HG03135 (cell line): Measurements from ENCODE around the gene ADAMTS15.

Experiments used
- ATAC-seq: cut with Tn5 transposase; IDR thresholded peaks from one replicate; pipeline ENCODE4 v1.9.1; 2021; ENCODE audit warnings: mild to moderate bottlenecking, moderate library complexity; ENCODE audit not compliant: unreplicated experiment

Gene ADAMTS15

DNA sequence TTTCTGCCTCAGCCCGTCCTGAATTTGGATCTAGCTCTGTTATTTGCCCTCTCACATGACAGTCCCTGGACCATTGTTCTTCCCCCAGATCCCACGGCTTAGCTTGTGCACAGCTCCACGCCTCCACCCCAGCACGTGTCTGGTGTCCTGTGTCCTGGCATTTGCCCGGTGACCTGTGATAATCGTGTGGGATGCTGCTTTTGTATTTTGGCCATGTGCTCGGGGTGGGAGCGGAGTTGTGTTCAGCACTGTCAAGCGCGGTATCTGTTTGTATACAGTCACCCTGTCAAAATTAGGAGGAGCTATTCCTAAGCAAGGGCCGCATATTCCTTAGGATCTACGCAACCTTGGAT, 31.9 kb upstream of the ADAMTS15 start:
- no peak for ATAC-seq

DNA sequence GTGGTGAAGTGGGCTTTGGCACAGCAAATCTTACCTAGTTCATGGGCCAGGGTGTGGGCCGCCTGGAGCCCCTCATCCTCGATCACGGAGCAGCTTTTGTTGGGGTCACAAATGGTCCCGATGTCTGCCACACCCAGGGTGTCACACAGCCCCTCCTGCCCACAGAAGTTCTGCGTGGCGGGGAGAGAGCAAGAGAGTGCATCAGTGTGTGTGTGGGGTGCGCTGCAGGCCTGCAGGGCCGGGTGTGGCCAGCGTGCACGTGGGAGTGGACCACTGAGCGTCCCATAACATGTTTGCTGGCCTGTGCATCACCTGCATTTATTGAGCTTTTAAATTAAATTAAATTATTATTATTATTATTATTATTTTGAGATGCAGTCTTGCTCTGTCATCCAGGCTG, 31.5 kb upstream of the ADAMTS15 start:
- no peak for ATAC-seq

DNA sequence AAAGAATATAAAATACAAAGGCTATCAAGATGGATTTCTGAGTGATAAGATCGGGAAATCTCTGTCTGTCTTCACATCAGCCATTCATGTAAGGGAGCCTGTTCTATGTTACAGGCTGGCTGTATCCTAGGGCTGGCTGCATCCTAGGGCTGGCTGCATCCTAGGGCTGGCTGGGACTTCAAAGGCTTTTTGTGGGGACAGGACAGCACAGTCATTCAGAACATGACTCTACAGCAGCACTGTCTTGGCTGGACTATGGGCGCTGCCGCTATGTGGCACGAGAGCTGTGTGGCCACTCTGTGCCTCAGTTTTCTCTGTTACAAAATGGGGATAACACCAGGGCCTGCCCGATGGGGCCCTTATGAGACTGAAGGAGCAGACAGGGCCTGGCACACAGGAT, 30.2 kb upstream of the ADAMTS15 start:
- no peak for ATAC-seq

DNA sequence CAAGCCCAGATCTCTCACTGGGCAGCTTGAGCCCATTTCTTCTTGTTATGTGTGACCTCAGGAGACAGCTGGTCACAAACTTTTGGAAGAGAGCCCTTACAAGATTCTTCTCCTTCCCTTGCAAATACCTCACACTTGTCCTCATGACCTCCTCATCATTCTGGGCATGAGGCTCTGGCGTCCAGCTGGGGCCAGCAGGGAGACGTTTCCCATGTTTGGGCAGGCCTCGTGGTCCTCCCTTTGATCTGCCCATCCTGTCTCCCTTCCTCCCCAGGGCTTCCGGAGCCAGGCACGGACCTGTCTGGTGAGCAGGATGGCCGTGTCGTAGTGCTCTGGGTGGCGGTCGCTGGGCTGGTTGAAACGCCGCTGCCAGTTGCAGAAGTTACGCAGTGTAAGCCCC, 29.7 kb upstream of the ADAMTS15 start:
- ATAC-seq = no peak

DNA sequence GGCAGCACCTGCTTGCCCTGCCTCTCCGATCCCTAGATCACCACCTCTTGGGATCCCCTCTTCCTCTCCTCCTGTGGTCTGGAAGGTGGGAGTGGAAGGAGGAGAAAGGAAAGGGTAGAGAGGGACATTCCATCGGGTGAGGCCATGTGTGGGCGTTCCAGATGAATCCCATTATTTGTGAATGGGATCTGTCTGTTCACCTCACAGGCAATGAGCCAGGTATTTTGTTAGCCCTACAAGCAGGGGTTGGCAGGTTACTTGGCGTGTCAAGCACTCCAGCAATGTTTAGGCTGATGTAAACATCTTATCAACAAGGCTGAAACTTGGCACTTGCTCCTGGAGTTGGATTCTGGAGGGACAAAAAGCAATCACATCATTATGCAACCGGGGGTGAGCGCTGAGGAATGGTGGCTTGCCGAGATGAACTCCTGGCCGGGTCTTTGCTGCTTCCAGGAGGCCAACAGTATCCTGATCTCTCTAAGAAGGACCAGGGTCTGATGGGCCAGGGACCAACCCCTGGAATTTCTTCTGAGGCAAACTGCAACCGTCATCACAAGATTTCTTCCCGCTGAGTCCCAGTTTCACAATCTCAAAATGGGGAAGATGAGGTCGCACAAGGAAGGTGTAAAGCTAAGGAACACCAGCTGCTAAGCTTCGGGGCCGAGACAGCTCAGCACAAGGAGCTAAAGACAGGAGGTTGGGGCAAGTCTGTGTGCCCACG, 27.8 kb upstream of the ADAMTS15 start:
- no peak for ATAC-seq

DNA sequence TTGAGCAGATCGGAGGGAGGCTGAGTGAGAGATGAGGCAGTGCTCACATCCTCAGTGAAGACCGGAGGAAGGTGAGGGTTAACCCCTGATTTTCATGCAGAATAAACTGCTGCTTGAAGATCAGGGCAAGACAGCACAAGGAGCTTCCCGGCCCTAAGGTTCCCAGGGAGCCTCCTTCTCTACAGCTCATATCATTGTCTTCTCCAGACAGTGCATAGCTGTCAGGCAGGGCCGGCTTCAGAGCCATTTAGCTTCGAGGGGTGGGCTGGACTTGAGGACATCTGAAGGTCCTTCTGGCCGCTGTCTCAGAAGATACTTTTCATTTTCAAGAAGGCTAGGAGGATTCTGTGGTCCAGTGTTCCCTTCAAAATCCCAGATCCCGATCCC, 27.3 kb upstream of the ADAMTS15 start:
- ATAC-seq = no peak

DNA sequence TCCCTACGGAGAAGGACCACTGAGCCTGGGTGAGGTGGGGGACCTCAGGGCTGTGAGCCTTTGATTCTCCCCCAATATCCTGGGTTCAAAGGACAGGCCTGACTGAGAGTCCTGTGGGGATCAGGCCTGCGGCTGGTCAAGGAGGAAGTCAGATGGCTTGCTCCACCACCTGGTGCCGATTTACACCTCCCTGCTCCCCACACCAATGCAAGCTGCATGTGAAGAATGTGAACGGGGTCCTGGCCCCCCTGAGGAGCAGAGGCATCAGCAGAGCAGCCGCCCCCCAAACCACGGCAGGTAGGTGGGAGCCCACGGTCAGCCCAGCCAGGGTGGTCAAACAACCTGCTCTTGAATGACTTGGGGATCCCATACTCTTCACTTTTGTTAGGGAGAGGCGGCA, 26.7 kb upstream of the ADAMTS15 start:
- no peak for ATAC-seq

DNA sequence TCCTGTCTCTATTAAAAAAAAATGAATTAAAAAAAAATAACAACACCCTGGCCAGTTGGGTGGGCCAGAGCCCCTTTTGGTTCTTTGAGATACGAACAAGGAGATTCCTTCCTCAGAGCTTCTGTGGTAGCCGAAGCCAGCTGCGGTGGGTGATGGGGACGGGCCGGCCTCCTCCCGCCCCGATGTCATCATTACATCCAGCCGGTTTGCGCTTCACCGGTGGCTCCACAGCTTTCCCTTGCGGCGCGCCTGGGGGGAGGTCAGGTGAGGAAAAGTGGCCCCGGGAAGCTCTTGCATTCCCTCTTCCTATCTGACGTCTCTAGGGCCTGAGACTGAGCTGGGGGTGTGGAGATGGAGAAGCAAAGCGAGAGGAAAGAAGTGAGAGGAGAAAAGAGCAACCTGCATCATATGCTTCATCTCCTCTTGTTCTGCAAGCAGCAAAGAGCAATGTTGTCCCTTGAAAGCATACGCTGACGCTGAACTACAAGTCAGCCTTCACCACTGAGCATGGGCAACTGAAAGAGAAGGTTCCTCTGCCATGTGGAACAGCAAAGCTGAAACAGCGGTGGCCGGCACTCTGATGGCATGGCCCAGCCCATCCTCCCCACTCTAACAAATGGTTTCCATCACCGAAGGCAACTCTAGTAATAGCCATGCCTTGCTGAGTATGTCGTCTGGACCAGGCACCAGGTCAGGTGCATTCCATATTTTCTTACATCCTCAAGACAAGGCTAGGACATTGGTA, 26.0 kb upstream of the ADAMTS15 start:
- ATAC-seq = no peak

DNA sequence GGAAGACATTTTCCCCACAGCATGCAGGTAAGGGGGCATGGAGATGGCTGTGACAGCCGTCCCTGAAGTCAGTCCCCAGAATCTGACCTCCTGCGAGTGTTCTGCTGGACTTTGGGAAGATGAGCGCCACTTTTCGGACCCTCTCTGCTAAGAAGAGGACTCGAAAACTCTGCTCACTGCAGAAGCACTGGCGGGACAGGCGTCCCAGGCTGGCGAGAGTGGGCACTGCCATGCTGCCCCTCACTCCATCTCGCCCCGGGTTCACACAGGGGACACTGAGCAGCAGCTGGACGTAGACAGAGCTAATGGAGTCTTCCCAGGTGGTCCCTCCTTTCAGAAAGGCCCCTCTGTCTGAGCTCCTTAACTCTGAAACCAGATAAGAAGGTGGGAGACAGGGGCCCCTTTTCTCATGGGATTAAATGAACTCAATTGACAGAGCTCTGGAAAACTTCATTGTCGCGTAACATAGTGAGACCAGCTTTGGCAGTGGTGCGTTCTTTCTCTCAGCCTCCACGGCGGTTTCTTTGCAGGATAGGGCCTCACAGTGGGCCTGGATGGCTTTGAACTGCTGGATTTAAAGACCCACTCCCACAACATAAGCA, 24.8 kb upstream of the ADAMTS15 start:
- ATAC-seq = no peak

DNA sequence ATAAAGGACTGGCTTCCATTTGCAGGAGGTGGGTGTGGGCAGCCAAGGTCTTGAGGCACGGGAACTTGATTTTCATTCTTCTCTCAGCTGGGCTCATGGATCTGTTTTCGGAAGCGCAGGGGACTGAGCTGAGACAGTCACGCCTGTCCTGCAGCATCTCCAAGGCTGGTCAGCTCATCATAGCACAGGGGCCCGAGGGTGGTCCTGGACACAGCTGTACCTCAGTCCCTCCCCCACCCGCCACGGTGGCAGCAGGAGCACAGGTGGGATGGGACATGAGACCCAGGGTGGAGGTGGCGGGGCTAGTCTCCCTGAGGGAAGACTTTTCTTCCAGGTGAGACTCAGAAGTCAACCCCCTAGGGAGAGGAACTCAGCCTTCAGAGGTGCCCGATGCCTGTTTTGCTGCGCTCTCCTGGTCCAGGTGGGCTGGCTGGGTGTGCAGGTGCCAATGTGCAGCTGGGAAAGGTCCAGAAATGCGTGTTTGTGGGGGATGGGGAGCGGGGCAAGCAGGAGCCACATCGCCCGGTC, 23.8 kb upstream of the ADAMTS15 start:
- no peak for ATAC-seq

DNA sequence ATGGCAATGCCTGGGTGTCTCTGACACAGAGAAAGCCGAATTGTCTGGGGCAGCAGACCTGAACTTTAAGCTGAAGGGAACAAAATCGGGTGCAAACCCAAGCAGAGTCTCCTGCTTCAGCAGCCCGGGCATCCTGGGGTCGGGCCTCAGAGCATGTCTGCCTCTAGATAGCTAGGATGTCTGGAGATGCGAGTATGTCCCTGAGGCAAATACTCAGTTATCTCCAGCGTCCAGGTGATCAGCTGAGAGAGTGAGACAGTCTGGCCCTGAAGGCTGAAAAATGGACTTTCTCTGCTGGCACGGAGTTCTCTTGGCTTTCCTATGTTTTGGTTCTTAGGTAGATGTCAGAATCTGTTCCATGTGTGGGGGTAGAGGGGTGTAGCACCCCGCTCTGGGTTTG, 23.3 kb upstream of the ADAMTS15 start:
- no peak for ATAC-seq

DNA sequence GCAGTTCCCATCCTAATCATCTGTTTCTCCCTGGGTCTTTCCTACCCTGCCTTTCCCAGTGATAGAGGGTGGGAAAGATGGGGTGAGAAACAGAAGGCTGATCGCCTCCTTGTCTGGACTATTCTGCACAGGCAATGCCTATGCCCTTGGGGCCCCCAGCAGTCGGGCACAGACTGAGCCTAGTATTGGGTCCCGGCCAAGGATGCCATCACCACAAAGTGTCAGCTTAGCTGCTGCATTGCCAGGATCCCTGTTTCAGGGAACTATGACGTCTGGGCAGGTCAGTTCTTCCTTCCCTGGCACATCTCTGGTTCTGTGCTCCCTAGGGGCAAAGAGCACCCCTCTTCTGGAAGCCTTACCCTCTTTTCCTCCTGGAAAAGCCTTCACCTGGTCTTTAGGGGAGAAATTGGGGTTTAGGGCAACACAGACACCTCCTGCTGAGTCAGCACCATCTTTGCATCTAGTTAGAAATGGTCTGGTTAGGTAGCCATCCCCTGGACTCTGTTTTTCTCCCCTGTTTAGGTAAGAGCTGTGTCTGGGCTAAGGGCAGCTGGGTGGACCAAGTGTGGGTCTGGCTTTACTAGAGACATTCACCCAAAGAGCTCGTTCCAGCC, 22.1 kb upstream of the ADAMTS15 start:
- ATAC-seq = no peak

DNA sequence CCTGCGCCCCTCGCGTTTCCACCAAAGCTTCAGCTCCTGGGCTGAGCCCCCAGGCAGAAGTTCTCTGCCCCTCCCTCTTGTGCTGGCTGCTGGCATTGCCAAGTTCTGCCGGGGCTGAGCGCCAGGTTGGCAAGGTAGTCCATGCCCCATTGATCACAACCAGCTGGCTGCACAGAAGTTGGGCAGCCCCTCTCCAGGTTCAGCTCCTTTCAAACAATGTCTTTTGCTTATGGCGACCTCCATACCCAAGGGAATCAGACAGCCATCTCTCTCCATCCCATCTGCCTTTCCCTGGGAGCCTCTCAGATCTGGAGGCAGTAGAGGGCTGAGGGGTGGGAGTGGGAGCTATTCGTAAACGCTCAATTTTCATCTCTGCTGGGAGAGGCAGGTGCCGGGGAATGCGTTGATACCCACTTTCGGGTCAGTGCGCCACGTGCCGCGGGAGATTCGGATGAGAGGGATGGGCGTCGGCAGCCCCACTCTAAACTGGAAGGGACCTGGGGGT, 21.6 kb upstream of the ADAMTS15 start:
- ATAC-seq = no peak

DNA sequence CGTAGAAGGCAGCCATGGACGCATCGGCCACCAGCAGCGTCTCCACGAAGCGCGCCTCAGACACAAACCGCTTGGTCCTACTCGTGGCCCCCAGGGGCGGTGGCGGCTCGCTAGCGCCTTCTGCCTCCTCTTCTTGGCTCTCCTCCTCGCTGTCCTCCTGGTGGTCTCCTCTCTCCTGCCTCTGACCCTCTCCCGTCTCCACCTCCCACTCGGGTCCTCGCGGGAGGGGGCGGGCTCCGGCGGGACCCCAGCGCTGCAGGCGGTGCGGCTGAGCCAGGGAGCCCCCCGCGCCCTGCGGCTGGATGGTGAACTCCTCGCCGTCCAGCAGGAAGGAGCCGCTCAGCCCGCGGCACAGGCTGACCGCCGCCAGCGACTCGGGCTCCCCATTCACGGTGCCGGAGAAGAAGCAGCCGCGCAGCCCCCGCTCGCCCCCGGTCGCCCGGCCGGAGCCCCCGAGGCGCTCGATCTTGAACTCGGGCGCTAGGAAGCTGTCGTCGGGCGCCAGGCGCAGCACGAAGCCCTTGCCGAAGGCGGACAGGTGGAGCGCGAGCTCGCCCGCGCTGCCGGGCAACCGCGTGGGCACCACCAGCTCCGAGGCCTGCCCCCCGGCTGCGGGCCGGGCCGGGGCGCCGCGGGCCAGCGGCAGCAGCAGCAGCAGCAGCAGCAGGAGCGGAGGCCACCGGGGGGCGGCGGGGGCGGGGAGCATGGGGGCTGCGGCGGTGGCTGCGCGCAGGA, 20.7 kb upstream of the ADAMTS15 start:
- no peak for ATAC-seq

DNA sequence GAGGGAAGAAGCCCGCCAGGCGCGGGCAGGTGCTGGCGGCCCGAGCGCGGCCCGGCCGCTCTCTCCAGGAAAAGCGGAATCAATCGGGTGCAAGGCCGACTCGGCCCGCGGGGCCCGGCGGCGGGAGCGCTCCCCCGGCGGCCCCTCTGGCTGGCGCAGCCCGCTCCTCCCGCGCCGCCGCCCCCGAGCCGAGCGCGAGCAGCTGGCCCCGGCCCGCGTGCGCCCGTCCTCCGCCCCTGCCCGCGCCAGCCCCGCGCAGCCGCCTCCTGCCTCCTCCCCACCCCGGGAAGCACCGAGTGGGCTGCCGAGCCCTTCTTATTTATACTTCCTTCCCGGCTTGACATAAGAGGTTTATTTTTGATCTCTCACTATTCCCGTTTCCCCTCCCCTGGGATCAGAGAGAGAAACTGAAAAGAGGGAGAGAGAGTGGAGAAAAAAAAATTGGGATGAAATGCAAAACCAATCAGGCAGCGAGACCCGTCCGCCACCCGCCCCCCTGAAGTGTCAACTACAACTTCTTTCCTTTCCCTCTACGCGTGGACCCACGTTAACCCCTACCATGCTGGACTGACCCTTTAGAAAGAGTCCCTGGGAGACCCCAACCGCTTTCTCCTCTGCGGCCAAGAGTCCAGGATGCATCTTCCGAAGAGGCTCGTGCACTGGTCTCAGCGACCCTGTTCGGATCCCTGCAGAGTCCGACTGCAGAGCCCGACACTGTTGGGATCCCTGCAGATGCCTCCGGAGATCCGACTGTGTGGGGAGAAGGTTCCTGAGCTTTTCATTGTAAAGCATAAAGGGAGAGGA, 19.9 kb upstream of the ADAMTS15 start, which contains the start of gene ADAMTS8:
Gene ADAMTS8, minus strand, starts transcription at position 294 of the 804 bp plus-strand sequence. CDS start 323 bp downstream, outside the sequence.
- ATAC-seq = no peak

DNA sequence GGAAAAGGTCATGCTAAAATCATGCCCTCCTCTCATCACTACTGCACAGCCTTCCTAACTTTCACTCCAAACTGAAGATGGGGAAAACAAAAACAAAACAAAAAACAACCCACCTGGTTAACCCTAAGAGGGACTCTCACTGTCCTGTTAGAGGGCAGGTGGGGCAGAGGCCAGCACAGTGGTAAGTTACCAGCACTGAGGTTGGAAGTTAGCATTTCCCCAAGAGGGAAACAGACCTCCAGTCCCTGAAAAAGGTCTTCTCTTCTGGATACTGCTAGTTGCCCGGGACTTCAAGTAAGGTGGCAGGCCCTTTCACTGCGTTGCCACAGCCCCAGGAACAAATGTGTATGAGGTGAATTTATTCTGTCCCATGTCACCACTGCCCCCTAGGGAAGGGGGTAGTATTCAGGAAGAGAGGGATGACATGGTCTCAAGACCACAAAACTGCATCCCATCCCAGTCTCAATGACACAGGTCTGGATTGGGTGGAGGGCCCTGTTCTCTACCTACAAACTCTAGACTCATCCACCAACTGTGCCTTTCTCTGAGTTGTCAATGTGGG, 19.2 kb upstream of the ADAMTS15 start:
- ATAC-seq = no peak

DNA sequence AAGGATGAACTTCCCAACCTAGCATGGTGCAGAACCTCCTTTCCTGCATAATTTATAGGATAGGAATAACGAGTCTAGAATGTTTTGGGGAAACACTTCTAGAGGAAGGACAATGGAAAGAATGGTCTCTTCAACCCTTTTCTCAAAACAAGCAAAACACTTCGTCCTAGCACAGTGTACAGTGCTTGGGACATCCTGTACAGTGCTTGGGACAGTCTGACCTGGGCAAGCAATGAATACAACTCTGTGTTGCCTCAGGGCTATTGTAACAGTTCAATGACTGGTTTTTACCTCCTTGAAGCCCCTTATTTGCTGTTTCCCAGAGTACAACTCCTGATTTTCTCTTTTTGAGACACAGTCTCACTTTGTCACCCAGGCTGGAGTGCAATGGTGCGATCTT, 18.5 kb upstream of the ADAMTS15 start:
- ATAC-seq = no peak

DNA sequence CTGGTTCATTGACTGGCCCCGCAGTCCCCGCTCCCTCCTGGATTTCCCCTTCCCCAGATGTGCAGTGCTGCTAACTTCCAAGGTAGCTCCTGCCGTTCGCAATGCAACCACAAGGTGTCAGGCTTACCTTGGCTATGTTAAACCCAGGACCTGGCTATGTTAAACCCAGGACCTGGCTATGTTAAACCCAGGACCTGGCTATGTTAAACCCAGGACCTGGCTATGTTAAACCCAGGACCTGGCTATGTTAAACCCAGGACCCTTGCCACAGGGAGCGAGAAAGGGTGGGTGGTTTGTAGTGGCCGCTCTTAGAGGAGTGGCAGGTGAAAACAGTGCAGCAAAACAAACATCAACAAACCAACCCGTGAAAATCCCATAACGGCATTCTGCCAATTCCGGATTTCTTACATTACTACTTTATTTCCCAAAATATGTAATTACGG, 17.1 kb upstream of the ADAMTS15 start:
- ATAC-seq = peak; percentile 53

DNA sequence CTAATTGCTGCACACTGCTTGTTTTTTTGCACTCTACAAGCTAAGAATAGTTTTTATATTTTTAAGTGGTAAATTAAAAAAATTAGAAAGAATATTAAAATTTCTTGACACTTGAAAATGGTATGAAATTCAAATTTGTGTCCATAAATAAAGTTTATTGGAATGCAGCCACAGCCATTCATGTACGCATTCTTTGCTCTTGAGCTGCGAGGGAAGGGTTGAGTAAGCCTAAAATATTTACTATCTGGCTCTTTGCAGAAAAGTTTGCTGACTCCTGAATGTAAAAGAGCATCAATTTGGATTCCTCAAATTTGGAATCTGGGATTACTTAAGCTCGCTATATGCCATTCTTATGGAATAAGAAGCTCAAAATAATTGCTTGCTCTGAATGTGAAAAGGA, 16.6 kb upstream of the ADAMTS15 start:
- no peak for ATAC-seq
